Psoas muscle (tissue), 8 donors: ENCODE measurements around the gene PIGC. TPM values are rescaled to one million over a fixed set of nuclear protein-coding genes. Genes with fewer than 3 reads are reported as not detected.

ENCODE experiments used
- ATAC-seq, 4 donors: fragments of 200-7000 bp; cut with Tn5 transposase; one replicate each; pipeline ENCODE4 v1.9.1; 2020; ENCODE audit warnings: moderate library complexity in 3 of 4, mild to moderate bottlenecking in 2 of 4
- DNase-seq, 2 donors: peaks; one replicate each; pipeline ENCODE4 v3.0.0-alpha.2; 2020
- H3K27ac ChIP-seq: fragments of 200-600 bp; one replicate; pipeline ENCODE4 v1.8.0; 2022
- H3K27me3 ChIP-seq, 3 donors: fragments of 200-600 bp in 1 of 3; one replicate each; pipeline versions ENCODE4 v1.6.1 to v1.8.0; 2013 to 2022; ENCODE audit warnings: low read length in 2 of 3, mild to moderate bottlenecking in 2 of 3, moderate library complexity in 1 of 3; ENCODE audit not compliant: insufficient read depth in 3 of 3
- H3K36me3 ChIP-seq, 2 donors: fragments of 200-600 bp in 1 of 2; one replicate each; pipeline versions ENCODE4 v1.6.1 to v1.8.0; 2013 to 2022; ENCODE audit warnings: low read depth in 1 of 2, mild to moderate bottlenecking in 1 of 2, moderate library complexity in 1 of 2; ENCODE audit not compliant: insufficient read depth in 1 of 2
- H3K4me1 ChIP-seq: fragments of 200-600 bp; one replicate; pipeline ENCODE4 v1.8.0; 2022
- H3K4me3 ChIP-seq: fragments of 200-600 bp; one replicate; pipeline ENCODE4 v1.8.0; 2022; ENCODE audit warnings: mild to moderate bottlenecking
- H3K9me3 ChIP-seq: fragments of 200-600 bp; one replicate; pipeline ENCODE4 v1.8.0; 2022
- WGBS, 3 donors: extraction: QIAGEN DNeasy Blood & Tissue Kit; methylation state at CpG; one replicate each; pipeline versions ENCODE4 v1.1.6 to v1.1.7; 2013; 5-methylcytosine and 5-hydroxymethylcytosine counted together
- intact Hi-C, 2 donors: fragments of 100-400 bp; cut with DNase I; formaldehyde crosslinking; loops; one replicate each; pipeline versions ENCODE4 v1.11.0 to v1.14.2; 2022
- polyA plus RNA-seq, 3 donors: library from polyadenylated mRNA; stranded (reverse); fragments of 200-250 nt; gene quantifications; one replicate each; pipeline ENCODE4 v1.2.3, GENCODE V29; 2013
- total RNA-seq, 4 donors: library from RNA; stranded (reverse); fragmentation: NEBNext Ultra II Directional in 2 of 4; extraction: Animal tissue kit (Norgen Biotek cat#: 25700) in 2 of 4; gene quantifications; one replicate each; pipeline versions ENCODE4 v1.2.1 to v1.2.4, GENCODE V29; 2021 to 2023
- TF ChIP-seq, protein P1 (sequence below): fragments of 200-600 bp; IDR thresholded peaks from one replicate; pipeline ENCODE4 v1.8.0; 2022; ENCODE audit warnings: antibody characterized with exemption
- donor health status: healthy with polysubstance abuse.
- donor health status: DM: no; HTN: no; CAD: no; lungs with moderate emphysema.
- donor health status: Bipolar disorder and iron deficiency.
- donor health status: healthy.
- donor health status: DM: yes; HTN: yes; CAD: no.
- donor health status: DM: no; HTN: no; CAD: no.
- donor health status: DM: no; HTN: no; CAD: no.
- donor health status: DM: yes; HTN: yes; CAD: no.

PIGC gene
- total and polyA plus RNA-seq, 7 donors: 10.8 to 24.7 (median 13.8) TPM

DNA sequence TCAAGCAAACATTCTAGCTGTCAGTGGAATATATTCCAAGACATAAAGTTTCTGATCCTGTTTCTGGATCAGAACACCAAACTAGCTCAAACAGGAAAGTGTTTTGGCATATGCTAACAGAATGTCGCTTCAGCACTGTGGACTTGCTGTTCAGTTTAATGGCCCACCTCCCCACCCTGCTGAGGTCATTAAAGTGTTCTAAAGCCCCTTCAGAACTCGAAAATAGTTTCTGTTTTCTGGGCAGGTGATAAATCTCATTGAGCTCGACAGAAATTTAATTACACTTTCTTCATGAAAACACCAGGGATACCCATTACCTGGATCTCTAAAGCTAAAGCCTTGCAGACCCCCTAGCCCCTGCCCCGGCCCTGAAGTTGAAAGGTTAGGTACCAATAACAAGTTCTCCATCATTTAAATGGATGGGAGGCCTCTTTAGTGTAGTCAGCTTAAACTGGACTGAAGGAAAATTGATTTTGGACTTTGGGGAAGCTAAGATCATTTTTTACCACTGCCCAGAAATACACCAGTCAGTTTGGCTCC is 27.3 kb downstream of the PIGC start:
- Histone ChIP-seq H3K27ac (no peak overlapping the region), H3K27me3 (no peaks in the 10 kb centered on the region), H3K4me3 (no peak overlapping the region), H3K4me1 (no peaks in the 10 kb centered on the region), H3K36me3 (no peaks in the 10 kb centered on the region), H3K9me3 (no peaks in the 10 kb centered on the region)
- intact Hi-C loops: no loop called here
- DNase-seq: no peak
- 65 to 74% (median 65%) methylated on average over 4 of the region's 4 CpGs for WGBS, 3 donors
- TF ChIP-seq, protein P1, sequence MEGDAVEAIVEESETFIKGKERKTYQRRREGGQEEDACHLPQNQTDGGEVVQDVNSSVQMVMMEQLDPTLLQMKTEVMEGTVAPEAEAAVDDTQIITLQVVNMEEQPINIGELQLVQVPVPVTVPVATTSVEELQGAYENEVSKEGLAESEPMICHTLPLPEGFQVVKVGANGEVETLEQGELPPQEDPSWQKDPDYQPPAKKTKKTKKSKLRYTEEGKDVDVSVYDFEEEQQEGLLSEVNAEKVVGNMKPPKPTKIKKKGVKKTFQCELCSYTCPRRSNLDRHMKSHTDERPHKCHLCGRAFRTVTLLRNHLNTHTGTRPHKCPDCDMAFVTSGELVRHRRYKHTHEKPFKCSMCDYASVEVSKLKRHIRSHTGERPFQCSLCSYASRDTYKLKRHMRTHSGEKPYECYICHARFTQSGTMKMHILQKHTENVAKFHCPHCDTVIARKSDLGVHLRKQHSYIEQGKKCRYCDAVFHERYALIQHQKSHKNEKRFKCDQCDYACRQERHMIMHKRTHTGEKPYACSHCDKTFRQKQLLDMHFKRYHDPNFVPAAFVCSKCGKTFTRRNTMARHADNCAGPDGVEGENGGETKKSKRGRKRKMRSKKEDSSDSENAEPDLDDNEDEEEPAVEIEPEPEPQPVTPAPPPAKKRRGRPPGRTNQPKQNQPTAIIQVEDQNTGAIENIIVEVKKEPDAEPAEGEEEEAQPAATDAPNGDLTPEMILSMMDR: no peak
- ATAC-seq: no peak

DNA sequence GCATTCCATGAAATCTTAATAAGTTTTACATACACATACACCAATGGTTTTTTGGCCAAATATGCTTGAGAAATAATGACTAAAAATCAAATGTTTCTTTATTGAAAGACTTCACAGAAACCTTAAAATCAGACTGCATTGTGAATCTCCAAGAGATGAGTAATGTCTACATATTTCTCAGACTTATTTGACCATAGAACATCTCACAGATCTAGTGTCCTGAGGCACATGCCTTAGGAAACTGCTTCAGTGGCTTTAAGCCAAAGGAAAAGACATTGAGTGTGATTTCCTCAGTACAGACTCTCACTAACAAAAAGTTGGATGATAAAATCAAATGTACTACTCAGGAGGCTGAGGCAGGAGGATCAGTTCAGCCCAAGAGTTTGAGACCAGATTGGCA is 29.5 kb downstream of the PIGC start:
- TF ChIP-seq, protein P1: no peak
- no peaks in the 10 kb centered on the region for H3K4me1 ChIP-seq
- ATAC-seq: no peak
- H3K27ac ChIP-seq: no peak overlapping the region
- H3K4me3 ChIP-seq: no peak overlapping the region
- no peak for DNase-seq
- H3K9me3 ChIP-seq: no peaks in the 10 kb centered on the region
- no peaks in the 10 kb centered on the region for H3K27me3 ChIP-seq
- H3K36me3 ChIP-seq: no peaks in the 10 kb centered on the region
- intact Hi-C loops: no loop called here

GRCh38 chr1:172411791-172412338 is 32.0 kb downstream of the PIGC start:
- ATAC-seq: no peak
- WGBS, 3 donors: 94 to 97% (median 96%) methylated on average over 2 of the region's 2 CpGs

DNA sequence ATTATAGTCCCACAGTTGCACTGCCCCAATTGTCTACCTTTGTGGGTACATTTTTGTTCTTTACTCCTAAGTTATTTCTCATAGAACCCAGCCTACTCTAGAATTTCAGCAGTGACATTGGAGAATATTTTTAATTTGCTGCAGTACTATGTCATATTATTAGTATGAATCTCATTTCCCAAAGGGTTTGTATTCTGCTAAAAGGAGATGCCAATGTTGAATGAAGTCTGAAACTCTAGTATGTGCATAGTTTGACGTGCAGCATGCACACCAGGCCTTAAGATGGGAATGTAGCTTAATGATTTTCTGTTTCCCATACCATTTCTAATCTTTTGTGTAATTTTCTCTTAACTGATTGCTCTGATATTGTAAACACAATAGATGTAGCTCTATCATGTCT is 33.8 kb downstream of the PIGC start:
- DNase-seq (no peak), ATAC-seq (no peak)
- intact Hi-C loops: no loop called here
- no peak overlapping the region for H3K27ac ChIP-seq
- H3K4me1 ChIP-seq: no peaks in the 10 kb centered on the region
- H3K27me3 ChIP-seq: no peaks in the 10 kb centered on the region
- TF ChIP-seq, protein P1: no peak
- H3K9me3 ChIP-seq: no peaks in the 10 kb centered on the region
- H3K4me3 ChIP-seq: no peak overlapping the region
- H3K36me3 ChIP-seq: no peaks in the 10 kb centered on the region
- WGBS, 3 donors: 56 to 71% (median 60%) methylated on average over 1 of the region's 1 CpG

More at GRCh38 chr1:172411791-172412338, 32.0 kb downstream of the PIGC start:
- DNase-seq: no peak
- Histone ChIP-seq H3K4me1 (no peaks in the 10 kb centered on the region), H3K36me3 (no peaks in the 10 kb centered on the region), H3K27ac (no peak overlapping the region), H3K4me3 (no peak overlapping the region), H3K27me3 (no peaks in the 10 kb centered on the region), H3K9me3 (no peaks in the 10 kb centered on the region)
- intact Hi-C loops: no loop called here
- TF ChIP-seq, protein P1: no peak

DNA sequence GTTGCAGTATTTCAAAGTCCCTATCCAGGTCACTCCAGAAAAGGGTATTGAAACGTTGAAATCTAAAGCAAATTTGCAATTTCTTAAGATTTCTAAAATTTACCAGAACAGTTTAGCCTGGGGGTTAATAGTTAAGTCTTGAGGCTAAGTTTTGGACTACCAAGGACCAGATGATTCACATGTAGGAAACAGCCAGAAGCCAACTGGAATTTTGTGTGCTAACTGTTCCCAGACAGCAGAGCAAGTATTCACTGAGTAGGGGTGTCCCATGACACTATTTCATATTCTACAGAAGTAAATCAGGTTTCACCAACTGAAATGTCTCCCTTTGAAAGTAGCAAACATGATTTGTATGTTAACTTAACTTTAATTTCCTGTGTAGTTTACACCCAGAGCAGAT is 34.9 kb downstream of the PIGC start:
- 56 to 82% (median 59%) methylated on average over 1 of the region's 1 CpG for WGBS, 3 donors
- Histone ChIP-seq H3K36me3 (no peaks in the 10 kb centered on the region), H3K27me3 (no peaks in the 10 kb centered on the region), H3K4me1 (no peaks in the 10 kb centered on the region), H3K4me3 (no peak overlapping the region), H3K9me3 (no peaks in the 10 kb centered on the region), H3K27ac (no peak overlapping the region)
- intact Hi-C loops: no loop called here
- DNase-seq: no peak
- no peak for ATAC-seq
- TF ChIP-seq, protein P1: no peak
